OCI-LY1 (cell line): ENCODE results near the gene TLE4.

Experiments
- CTCF ChIP-seq: fragments of 200-600 bp; sonication (generic), shearing (Covaris generic); IDR thresholded peaks from 2 replicates; pipeline ENCODE4 v1.5.1; 2017; ENCODE audit warnings: mild to moderate bottlenecking, antibody characterized with exemption, low read length, moderate library complexity, mixed read lengths
- EZH2 ChIP-seq: fragments of 200-600 bp; sonication (generic), shearing (Covaris generic); IDR thresholded peaks from 2 replicates; pipeline ENCODE4 v1.8.0; 2017; ENCODE audit warnings: borderline replicate concordance, mixed run types, mild to moderate bottlenecking, antibody characterized with exemption, low read length, moderate library complexity, mixed read lengths

GRCh38 chr9:79701651-79702050 is 129.9 kb downstream of the TLE4 start:
- no peak for TF ChIP-seq CTCF
- TF ChIP-seq EZH2: no peak
